Measurements from ENCODE around the gene RNFT2.

GRCh38 chr12:116896411-116896924 is 158.4 kb downstream of the RNFT2 start:
- TF ChIP-seq CTCF (conservative IDR thresholded peaks at IDR 0.05): no peak
- no peak for TF ChIP-seq EZH2 (IDR thresholded peaks at IDR 0.05; ENCODE audit: low read depth)
